ENCODE measurements around the gene VAMP3.

VAMP3 gene

GRCh38 chr1:7770997-7771822 is at the start of gene VAMP3:
VAMP3 (plus strand) TSS chr1:7771296; CDS start chr1:7771384, 88 bp downstream.
- DNase-seq = peak; percentile 89

- no peak for DNase-seq
These were observed 49.0 kb upstream of the VAMP3 start for GRCh38 chr1:7721940-7722669.

- no peak for DNase-seq
These were observed 48.5 kb upstream of the VAMP3 start for GRCh38 chr1:7722670-7723012.

GRCh38 chr1:7726623-7727022 is 44.5 kb upstream of the VAMP3 start:
- peak; percentile 11 for DNase-seq

GRCh38 chr1:7727809-7728471 is 43.2 kb upstream of the VAMP3 start:
- no peak for DNase-seq

GRCh38 chr1:7729761-7730160 is 41.3 kb upstream of the VAMP3 start:
- DNase-seq = no peak

- no peak for DNase-seq
These were observed 38.8 kb upstream of the VAMP3 start for GRCh38 chr1:7732331-7732730.

- DNase-seq = no peak
These were observed 37.8 kb upstream of the VAMP3 start for GRCh38 chr1:7733276-7733675.

GRCh38 chr1:7738044-7738443 is 33.1 kb upstream of the VAMP3 start:
- DNase-seq = no peak

GRCh38 chr1:7743346-7743745 is 27.8 kb upstream of the VAMP3 start:
- DNase-seq = no peak

- no peak for DNase-seq
These were observed 26.2 kb upstream of the VAMP3 start for GRCh38 chr1:7744882-7745281.

- no peak for DNase-seq
These were observed 25.3 kb upstream of the VAMP3 start for GRCh38 chr1:7745783-7746182.

- DNase-seq = no peak
These were observed 23.5 kb upstream of the VAMP3 start for GRCh38 chr1:7747605-7748004.

- no peak for DNase-seq
These were observed 22.0 kb upstream of the VAMP3 start for GRCh38 chr1:7749126-7749525.

- DNase-seq = no peak
These were observed 19.9 kb upstream of the VAMP3 start for GRCh38 chr1:7751174-7751573.

- DNase-seq = peak; percentile 85
These were observed 18.3 kb upstream of the VAMP3 start for GRCh38 chr1:7752512-7753417.

GRCh38 chr1:7753641-7754040 is 17.5 kb upstream of the VAMP3 start:
- DNase-seq = peak; percentile 22

GRCh38 chr1:7754234-7754633 is 16.9 kb upstream of the VAMP3 start:
- no peak for DNase-seq

GRCh38 chr1:7755448-7755847 is 15.6 kb upstream of the VAMP3 start:
- peak; percentile 65 for DNase-seq

GRCh38 chr1:7760245-7760644 is 10.9 kb upstream of the VAMP3 start:
- no peak for DNase-seq

GRCh38 chr1:7761103-7761502 is 10.0 kb upstream of the VAMP3 start:
- DNase-seq = no peak

GRCh38 chr1:7767176-7767575 is 3.9 kb upstream of the VAMP3 start:
- DNase-seq = no peak

GRCh38 chr1:7768583-7768982 is 2.5 kb upstream of the VAMP3 start:
- peak; percentile 27 for DNase-seq

Data from hematopoietic multipotent progenitor cell treated with erythropoietin and hydrocortisone succinate and interleukin-3 and kit ligand, for 6 days (in vitro differentiated cells).